Measurements from ENCODE around the gene AKAP13. TPM values are rescaled to one million over a fixed set of nuclear protein-coding genes. Genes with fewer than 3 reads are reported as not detected.
A peak's percentile ranks its signal among the peaks of the same experiment; 100 is the strongest.

AKAP13 gene
- total RNA-seq, 1 experiment from 2014 or later, result 47.3 TPM

- Mint-ChIP-seq H3K36me3 (ENCODE audit: insufficient read depth in 1 of 3, low read depth in 3 of 3) (peaks cover 10 to 21% (median 13%) of the 10 kb centered on the region in 3 experiments; a peak in 6 of 7 replicates), H3K9me3 (no peaks in the 10 kb centered on the region)
- H2BK12ac ChIP-seq (ENCODE audit: insufficient read length, low read depth, low read length), result no peak overlapping the region
Observed at GRCh38 chr15:85773970-85774369, 393.6 kb downstream of the AKAP13 start.

More at GRCh38 chr15:85773970-85774369, 393.6 kb downstream of the AKAP13 start:
- H3K79me1 ChIP-seq (ENCODE audit: insufficient read depth, low read depth, low read length, poor library complexity, severe bottlenecking), result peaks cover 17% of the 10 kb centered on the region
- H3K23me2 ChIP-seq (ENCODE audit: insufficient read length, low read depth, low read length, poor library complexity, severe bottlenecking), result no peaks in the 10 kb centered on the region
- no peak overlapping the region for H2AK5ac ChIP-seq (ENCODE audit: insufficient read length, low read length)
- H2BK20ac ChIP-seq (ENCODE audit: low read depth, low read length, poor library complexity, severe bottlenecking), result no peak overlapping the region
- Mint-ChIP-seq H3K27ac (peak overlapping the region in 1 of 3 experiments; percentile 1; a peak in 1 of 7 replicates), H3K27me3 (ENCODE audit: low read depth) (no peaks in the 10 kb centered on the region), H3K4me3 (no peak overlapping the region), H3K4me1 (peaks cover 18 to 20% of the 10 kb centered on the region in 2 experiments)
- H3K27me3 ChIP-seq (ENCODE audit: insufficient read depth, low read length), result no peaks in the 10 kb centered on the region
- no peak overlapping the region for H3K14ac ChIP-seq (ENCODE audit: insufficient read depth, low read length)
- TF ChIP-seq, protein P1, sequence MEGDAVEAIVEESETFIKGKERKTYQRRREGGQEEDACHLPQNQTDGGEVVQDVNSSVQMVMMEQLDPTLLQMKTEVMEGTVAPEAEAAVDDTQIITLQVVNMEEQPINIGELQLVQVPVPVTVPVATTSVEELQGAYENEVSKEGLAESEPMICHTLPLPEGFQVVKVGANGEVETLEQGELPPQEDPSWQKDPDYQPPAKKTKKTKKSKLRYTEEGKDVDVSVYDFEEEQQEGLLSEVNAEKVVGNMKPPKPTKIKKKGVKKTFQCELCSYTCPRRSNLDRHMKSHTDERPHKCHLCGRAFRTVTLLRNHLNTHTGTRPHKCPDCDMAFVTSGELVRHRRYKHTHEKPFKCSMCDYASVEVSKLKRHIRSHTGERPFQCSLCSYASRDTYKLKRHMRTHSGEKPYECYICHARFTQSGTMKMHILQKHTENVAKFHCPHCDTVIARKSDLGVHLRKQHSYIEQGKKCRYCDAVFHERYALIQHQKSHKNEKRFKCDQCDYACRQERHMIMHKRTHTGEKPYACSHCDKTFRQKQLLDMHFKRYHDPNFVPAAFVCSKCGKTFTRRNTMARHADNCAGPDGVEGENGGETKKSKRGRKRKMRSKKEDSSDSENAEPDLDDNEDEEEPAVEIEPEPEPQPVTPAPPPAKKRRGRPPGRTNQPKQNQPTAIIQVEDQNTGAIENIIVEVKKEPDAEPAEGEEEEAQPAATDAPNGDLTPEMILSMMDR (conservative IDR thresholded peaks at IDR 0.05), result no peak
- no peak overlapping the region for H3K4ac ChIP-seq (ENCODE audit: low read depth, low read length)
- no peak overlapping the region for H2AFZ ChIP-seq (ENCODE audit: low read length)
- H3K56ac ChIP-seq (ENCODE audit: insufficient read length, low read depth, low read length), result no peak overlapping the region
- no peak overlapping the region for H4K5ac ChIP-seq (ENCODE audit: insufficient read length, low read depth, low read length)
- no peak overlapping the region for H3K4me2 ChIP-seq (ENCODE audit: insufficient read depth, insufficient read length, low read length)
- no peaks in the 10 kb centered on the region; the same call in 1 of the 2 replicates for H3K4me1 ChIP-seq (ENCODE audit: insufficient read depth, low read length)
- no peak overlapping the region for H2BK120ac ChIP-seq (ENCODE audit: low read depth, low read length, poor library complexity, severe bottlenecking)
- H4K8ac ChIP-seq (replicated peaks; ENCODE audit: insufficient read length, low read depth, low read length), result no peak overlapping the region
- peaks cover 27% of the 10 kb centered on the region for H3K79me2 ChIP-seq (ENCODE audit: insufficient read depth, low read length)
- no CpG with 5 or more reads among the region's 10 CpGs for WGBS (ENCODE audit: extremely low coverage, insufficient read length, low lambda C conversion rate)
- DNase-seq, result no peak
- H3K23ac ChIP-seq (ENCODE audit: insufficient read length, low read depth, low read length), result no peak overlapping the region
- no peaks in the 10 kb centered on the region for H4K20me1 ChIP-seq (ENCODE audit: control insufficient read depth, insufficient read depth, insufficient read length)
- no peak overlapping the region for H3K27ac ChIP-seq (ENCODE audit: insufficient read length, low read depth, low read length)
- no peak overlapping the region for H2BK5ac ChIP-seq (ENCODE audit: insufficient read length, low read length)
- H3K9me3 ChIP-seq (ENCODE audit: control insufficient read depth, low read depth, low read length), result no peaks in the 10 kb centered on the region
- H3K18ac ChIP-seq (ENCODE audit: insufficient read length, low read depth, low read length), result no peak overlapping the region
- H2BK15ac ChIP-seq (ENCODE audit: low read depth, low read length), result no peak overlapping the region
- no peak overlapping the region for H3K9ac ChIP-seq (ENCODE audit: extremely low read depth, insufficient read length, low read length)
- no peak overlapping the region for H4K91ac ChIP-seq (ENCODE audit: insufficient read length, low read depth, low read length)
- H3T11ph ChIP-seq (ENCODE audit: low read length), result no peak overlapping the region
